ENCODE results near the gene C22orf23. TPM values are rescaled to one million over a fixed set of nuclear protein-coding genes. Genes with fewer than 3 reads are reported as not detected.
"Not testable (repeated sequence)": the region's sequence is repeated elsewhere in the genome, so short reads cannot be mapped to it uniquely, and the experiment has no call there.

Gene C22orf23
- total RNA-seq, 4 donors from 2014 or later = 0.56 TPM; not detected in 3

DNA sequence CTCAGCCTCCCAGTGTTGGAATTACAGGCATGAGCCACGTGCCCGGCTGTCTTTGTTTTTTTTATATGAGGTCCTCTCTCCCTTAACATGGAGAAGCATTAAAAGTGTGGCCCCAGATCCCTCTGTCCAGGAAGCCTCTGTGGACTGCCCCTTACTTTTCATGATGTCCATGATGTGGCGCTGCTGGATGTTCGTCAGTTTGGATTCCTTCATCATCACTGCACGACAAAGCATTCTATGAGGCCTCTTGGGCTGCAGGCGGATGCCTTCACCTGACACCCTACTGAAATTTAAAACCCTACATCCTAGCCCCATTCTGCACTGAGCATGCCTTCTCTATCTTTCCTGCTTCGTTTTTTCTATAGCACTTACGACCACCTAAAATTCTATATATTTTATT lies 2.1 kb downstream of the C22orf23 start:
- TF ChIP-seq CTCF (IDR thresholded peaks at IDR 0.05) = no peak

GRCh38 chr22:37947142-37947795 lies 6.1 kb downstream of the C22orf23 start:
- not testable (repeated sequence) for DNase-seq (ENCODE audit: low spot score); ATAC-seq (ENCODE audit: low FRiP score)

More for the DNA sequence above, 2.1 kb downstream of the C22orf23 start:
- ATAC-seq (ENCODE audit: low FRiP score) (no peak), DNase-seq (ENCODE audit: low spot score) (no peak)

DNA sequence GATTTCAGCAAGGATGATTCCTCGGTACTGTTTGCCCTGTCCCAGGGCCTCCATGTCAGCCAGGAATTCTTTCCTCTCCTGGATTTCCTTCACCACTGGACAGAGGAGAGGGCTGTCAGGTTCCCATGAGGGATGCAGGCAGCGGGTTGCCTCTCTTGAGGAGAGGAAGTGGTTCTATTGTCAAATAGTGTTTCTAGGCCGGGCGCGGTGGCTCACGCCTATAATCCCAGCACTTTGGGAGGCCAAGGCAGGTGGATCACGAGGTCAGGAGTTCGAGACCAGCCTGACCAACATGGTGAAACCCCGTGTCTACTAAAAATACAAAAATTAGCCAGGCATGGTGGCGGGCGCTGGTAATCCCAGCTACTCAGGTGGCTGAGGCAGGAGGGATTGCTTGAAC lies 9.0 kb downstream of the C22orf23 start:
- not testable (repeated sequence) for DNase-seq (ENCODE audit: low spot score); ATAC-seq (ENCODE audit: low FRiP score)

- ATAC-seq (ENCODE audit: low FRiP score) = no peak
- TF ChIP-seq CTCF (IDR thresholded peaks at IDR 0.05) = no peak
- DNase-seq (ENCODE audit: low spot score) = no peak
These were observed 9.6 kb downstream of the C22orf23 start for GRCh38 chr22:37943825-37944198.

GRCh38 chr22:37943136-37943824 lies 10.1 kb downstream of the C22orf23 start:
- no peak for DNase-seq (ENCODE audit: low spot score)
- no peak for TF ChIP-seq CTCF (IDR thresholded peaks at IDR 0.05)
- ATAC-seq (ENCODE audit: low FRiP score) = no peak

DNA sequence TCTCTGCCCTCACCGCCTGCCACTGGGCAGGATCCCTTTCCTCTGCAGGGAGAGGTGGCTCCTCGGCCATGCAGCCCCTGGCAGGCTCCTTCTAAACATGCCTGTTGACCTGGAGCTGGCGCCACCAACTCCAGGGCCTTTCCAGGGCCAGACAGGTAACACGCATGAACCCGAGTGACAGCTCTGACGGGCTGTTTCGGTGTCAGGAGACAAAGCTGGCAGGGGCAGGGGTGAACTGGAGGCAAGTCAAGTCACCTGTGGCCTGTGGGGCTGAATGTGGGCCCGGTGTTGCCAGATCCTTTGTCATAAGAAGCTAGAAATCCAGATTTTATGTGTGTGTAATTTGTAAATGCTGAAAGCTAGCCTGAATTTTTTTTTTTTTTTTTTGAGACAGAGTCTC lies 11.3 kb downstream of the C22orf23 start:
- TF ChIP-seq CTCF (IDR thresholded peaks at IDR 0.05) = no peak
- ATAC-seq (ENCODE audit: low FRiP score) (no peak), DNase-seq (ENCODE audit: low spot score) (no peak)

DNA sequence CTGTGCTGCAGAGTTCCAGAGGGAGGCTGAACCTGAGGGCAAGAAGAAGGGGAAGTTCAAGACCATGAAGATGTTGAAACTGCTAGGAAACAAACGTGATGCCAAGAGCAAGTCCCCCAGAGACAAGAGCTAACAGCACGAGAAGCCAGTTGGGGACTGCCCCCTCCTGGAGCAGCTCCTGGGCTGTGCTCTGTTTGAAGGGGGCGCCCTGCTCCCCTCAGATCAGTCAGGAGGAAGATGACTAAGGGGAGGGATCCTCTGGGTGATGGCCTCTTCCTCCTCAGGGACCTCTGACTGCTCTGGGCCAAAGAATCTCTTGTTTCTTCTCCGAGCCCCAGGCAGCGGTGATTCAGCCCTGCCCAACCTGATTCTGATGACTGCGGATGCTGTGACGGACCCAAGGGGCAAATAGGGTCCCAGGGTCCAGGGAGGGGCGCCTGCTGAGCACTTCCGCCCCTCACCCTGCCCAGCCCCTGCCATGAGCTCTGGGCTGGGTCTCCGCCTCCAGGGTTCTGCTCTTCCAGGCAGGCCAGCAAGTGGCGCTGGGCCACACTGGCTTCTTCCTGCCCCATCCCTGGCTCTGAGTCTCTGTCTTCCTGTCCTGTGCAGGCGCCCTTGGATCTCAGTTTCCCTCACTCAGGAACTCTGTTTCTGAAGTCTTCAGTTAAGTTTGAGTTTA lies 12.6 kb downstream of the C22orf23 start:
- ATAC-seq (ENCODE audit: low FRiP score) = no peak
- TF ChIP-seq CTCF (IDR thresholded peaks at IDR 0.05) = no peak
- DNase-seq (ENCODE audit: low spot score) = no peak
